Measurements from ENCODE around the gene STK35.

Gene STK35

DNA sequence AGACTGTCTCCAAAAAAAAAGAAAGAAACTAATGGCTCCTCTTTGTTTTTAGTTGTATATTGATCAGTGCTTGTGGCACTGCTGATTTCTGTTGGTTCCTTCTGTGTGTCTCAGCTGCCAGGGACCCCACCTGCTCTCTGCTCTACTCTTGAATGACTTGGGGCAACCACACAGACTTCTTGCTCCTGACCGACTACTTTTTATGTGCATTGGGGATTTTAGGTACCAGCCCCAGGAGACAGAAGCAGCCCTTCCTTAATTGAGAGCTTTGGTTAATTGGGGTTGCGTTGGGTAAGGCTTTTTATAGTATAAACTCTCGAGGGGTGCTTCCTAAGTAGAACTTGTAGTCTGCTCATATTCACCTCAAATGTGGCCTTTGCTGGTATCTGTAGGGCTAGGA is 6.9 kb downstream of the STK35 start:
- FAIRE-seq = no peak

DNA sequence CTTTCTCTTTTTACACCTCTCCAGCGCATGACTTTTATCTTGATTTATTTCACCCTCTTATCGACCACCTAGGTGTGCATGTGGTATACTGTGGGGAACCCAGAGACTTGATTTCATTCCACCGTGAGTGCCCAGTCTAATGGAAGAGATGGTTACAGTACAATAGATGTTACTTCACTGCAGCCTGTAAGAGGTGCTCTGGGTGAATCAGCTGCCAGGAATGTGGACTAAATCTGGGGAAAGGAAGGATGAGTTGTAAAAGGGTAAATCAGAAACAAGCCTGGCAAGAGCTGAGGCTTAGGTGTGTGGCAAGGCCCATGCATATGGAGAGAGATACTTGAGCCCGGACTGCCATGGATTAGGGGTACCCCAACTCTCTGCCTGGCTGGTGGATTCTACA is 7.4 kb downstream of the STK35 start:
- no peak for FAIRE-seq

DNA sequence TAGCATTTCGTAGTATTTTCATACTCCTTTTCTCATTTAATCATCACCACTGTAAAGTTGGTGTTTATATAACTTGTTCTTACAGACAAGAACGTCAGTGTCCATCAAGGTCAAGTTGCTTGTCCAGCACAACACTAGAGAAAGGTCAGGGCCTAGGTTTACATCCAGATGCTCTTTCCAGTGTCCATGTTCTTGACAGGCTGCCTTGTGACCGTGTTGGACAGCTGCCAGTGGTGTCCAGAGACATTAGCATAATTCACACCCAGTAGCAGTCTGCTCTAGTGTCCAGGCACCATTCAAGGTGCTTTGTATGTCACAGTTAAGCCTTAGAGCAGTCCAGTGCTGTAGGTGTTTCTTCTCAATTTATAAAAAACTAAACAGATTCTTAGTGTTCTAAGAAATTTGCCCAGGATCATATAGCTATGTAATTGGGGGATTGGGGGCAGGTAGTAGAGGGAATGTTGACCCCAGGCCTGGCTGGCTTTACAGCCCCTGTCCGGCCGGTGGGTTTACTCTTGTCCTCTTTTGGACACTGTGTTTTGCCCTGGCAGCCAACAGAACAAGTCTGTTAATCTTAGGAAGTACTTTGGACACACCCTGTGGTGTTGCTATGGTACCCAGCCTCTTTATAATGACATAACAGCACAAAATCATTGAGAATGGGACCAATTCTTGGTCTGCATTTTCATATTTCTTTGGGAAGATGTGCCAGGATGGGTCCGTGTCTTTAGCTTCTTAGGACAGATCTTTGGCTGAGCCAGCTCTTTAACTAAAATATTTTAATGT is 8.0 kb downstream of the STK35 start:
- no peak for FAIRE-seq

DNA sequence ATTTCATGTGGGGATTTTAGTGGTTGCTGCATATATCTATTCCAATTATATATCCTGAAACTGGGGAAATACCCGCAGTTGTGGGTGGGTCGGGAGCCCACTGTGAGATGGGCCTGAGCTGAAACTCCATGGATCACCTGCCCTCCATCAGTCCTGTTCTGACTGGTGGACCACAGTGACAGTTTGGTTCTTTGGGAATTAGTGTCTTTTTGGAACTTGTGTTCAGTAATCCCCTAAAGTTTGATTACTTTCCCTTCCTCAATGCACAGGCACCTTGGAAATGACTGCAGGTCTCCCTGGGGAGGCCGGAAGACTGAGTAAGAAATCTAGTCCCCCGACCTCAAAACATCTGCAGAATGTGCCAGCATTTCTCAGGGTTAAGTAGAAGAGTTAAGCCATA is 11.3 kb downstream of the STK35 start:
- FAIRE-seq = no peak

DNA sequence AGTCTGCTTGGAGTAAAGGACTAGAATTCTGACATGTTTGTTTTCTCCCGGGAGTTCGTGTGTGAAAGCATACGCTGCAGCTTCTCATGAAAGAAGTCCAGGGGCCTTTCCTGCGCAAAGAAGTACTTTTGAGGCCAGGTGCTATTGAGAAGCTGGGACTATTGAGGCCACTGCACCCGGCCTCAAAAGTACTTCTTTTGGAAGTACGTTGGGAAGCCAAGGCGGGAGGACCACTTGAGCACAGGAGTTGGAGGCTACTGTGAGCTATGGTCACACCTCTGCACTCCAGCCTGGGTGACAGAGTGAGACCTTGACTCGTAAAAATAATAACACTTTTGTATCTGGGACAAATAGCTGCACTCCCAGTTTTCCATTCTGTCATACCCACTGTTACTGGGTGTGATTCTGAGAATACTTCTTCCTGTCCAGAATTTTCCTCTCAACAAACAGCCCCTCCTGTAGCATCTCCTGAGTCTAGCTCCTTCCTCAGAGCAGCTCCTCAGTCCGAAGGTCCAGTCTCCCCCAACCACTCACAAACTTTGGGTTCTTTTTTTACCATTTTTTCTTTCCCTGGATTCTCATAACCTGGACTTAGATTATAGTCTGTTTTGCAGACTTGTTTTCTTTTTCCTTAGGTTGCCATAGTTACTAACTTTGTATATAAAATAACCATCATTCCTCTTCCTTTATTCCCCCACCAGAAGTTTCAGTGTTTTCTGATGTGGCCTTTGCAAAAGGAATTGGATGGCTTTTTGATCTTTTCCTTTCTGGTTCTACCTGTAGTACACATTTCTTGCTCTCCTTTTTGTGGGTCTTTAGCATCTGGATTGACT is 12.7 kb downstream of the STK35 start:
- FAIRE-seq = no peak

DNA sequence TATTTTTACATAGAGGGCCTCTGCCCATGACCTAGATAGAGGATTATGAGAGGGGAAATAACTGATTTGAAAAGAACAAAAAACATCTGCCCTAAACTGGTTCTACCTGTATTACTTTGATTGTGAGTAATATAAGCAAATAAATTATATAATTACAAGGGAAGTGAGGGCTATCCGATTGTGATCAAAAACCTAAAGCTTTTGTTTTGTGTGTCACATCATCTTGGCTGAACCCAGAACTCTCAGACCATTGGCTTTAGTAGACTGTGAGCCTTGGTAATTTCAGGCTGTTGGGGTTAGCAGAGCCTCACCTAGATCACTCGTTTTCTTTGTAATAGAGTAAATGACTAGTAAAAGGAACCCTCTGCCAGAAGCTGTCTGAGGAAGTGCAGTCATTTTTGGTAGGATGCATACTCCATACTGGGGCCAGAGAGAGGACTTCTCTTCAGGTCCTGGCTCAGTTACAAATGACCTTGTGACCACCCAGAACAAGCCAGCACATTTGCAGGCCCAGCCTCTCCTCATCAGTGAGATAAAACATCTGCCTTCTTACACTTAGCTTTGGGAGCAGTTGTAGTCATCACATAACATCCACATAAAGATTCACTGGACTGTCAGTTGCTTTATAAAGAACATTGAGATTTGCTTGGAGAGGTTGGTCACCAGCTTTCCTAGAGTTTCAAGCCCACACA is 13.5 kb downstream of the STK35 start:
- FAIRE-seq = no peak

DNA sequence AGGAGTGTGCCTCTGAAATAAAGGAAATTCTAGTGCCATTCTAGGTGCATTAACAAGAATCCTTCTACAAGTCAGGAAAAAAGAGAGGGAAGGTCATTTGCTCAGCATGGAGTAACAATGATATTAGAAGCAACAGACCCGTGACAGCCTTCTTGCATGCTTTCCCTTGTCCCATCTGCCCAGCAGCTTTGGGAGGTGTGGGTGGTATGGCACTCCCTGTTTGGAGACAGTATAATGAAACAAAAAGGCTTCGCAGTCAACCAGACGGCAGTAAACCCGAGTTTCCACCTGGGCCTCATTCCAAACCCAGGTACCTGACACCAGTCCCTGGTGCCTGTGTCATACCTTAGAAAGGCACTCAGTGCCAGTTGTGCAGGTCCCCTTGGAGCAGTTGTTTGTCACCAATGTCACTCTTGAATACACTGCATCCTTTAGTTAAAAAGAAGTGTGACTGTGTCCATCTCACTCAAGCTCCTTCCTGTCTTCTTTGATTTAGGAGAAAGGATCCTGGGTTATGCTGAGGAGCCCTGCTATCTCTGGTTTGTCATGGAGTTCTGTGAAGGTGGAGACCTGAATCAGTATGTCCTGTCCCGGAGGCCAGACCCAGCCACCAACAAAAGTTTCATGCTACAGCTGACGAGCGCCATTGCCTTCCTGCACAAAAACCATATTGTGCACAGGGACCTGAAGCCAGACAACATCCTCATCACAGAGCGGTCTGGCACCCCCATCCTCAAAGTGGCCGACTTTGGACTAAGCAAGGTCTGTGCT is 14.7 kb downstream of the STK35 start:
- FAIRE-seq = no peak

DNA sequence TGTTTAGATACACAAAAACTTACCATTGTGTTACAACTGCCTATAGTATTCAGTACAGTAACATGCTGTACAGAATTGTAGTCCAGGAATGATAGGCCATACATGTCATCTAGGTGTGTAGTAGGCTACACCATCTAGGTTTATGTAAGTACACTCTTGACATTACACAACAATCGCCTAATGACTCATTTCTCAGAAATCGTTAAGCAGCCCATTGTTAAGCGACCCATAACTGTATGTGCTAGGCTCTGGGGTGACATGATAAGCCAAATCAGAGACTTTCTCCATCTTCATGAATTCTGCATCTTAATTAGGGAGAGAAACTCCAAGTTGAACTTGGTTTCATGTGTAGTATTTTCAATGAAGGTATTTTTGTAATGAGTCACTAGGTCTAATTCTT is 17.2 kb downstream of the STK35 start:
- FAIRE-seq = no peak

DNA sequence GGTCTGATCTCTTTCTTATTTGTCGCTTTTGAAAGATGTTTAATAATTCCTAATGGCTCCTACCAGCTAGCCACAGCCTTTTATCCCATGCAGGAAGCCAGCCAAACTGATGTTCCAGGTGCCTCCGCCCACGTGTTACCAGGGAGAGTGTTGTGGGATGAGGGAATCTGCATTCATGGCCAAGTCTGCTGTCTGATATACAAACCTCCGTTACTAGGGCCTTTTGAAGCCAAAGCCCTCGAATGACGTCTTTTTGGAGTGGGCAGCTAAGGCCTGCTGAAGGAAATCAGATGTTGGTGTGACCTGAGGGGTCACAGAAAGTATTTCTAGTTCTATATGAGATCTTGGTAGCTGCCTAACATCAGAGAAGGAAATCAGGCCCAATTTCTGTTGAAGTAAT is 21.3 kb downstream of the STK35 start:
- FAIRE-seq = no peak

DNA sequence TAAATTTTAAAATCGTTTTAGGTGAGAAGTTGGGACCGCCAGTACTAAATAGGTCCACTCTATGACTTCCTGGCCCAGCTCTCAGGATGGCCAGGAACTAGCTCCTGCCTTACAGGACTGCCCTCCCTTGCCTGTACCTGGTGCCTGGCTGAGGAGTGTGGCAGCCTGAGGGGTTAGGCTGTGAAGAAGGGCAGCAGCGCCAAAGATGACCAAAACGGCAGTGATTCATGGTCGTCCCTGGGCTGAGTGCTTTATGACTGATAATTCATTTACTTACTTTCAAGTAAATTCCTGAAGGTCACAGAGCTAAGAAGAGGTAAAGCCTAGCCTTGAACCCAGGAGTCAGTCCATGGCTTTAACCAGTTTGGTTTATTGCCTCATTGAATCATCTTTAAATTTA is 22.1 kb downstream of the STK35 start:
- FAIRE-seq = no peak

DNA sequence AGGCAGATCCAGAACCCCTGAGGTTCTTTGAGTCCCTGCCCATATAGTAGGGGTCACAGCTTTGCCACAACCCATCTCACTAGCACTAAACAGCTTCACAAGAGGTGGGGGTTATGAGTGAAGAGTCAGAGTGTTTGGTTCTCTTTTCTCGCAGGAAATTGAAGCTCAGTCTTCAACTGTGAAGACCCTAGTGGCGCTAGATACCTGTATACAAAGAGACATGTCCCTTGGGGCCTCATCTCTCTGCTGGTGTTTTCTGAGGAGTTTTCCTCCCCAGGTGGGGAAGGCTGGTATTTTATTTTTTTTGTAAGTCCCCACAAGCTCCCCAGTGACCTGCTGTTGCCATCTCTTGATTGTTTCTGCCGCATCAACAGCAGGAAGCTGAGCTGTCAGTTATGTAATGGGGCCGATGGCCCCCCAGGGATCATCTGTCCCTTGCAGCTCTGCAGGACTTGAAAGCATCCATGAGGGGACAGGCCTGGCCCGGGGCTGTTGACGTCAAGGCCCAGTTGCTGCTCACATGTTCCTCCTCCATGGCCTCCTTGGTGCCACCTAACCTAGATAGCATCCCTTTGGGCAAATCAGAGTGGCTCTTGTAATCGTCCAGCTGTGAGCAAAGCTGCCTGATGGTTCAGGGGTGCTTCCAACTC is 23.1 kb downstream of the STK35 start:
- FAIRE-seq = no peak

DNA sequence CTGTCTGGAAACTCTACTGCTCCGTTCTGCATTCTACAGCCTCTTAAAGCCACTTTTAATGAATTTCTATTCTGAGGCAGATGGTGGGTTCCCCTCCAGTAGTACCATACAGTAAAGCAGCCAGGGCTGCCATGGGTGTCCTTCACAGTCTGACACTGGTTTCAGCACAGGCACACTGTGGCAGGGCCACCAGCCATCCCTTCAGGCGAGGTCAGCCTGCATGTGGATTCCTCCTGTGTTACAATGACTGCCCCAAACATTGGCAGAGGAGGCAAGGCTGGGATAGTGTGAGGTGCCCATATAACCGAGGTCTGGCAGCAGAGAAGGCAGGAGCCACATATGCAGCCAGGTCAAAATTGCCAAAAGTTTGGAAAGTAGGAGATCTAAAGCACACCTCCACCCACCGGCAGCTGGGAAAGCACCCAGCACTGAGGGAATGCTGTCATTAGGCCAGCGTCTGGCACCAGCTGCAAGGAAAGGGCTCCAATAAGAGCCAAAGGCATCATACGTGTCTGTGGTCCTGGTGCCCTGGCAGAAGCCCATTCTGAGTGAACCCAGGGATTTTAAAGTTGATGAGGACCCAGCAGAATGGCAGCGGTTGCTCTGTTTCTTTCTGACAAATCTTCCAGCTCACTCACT is 24.0 kb downstream of the STK35 start:
- FAIRE-seq = no peak

DNA sequence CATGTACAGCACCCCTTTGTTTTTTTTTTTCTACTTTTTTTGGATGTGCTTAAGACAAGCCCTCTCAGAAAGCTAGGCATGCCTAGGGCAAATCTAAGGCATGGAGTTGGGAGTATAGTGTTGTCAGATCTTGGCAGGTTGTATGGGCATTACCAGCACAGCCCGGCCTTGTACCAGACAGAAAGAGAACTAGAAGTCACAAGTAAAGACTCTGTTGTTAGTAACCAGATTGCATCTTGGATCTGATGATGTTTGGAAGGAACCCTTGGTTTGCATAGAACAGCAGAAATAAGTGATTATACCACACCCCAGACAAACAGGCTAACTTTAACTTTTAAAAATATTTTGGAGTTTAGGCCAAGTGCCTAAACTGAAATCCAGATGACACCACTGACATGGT is 25.6 kb downstream of the STK35 start:
- FAIRE-seq = no peak

DNA sequence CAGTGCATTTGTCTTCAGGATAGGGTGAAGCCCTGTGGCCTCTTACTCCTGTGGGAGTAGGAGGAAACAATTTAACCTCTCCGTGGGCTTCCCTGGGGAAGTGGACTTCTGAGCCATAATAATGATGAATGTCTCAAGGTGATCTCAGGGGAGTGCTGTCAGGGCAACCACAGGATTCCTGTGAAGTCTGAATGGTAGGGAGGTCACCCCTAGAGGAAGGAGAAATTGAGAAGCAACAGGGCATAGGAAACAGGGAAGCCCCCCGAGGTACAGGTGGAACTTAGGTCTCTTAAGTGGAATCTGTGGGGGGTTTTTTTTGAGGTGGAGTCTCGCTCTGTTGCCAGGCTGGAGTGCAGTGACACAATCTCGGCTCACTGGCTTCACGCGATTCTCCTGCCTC is 26.9 kb downstream of the STK35 start:
- FAIRE-seq = no peak

DNA sequence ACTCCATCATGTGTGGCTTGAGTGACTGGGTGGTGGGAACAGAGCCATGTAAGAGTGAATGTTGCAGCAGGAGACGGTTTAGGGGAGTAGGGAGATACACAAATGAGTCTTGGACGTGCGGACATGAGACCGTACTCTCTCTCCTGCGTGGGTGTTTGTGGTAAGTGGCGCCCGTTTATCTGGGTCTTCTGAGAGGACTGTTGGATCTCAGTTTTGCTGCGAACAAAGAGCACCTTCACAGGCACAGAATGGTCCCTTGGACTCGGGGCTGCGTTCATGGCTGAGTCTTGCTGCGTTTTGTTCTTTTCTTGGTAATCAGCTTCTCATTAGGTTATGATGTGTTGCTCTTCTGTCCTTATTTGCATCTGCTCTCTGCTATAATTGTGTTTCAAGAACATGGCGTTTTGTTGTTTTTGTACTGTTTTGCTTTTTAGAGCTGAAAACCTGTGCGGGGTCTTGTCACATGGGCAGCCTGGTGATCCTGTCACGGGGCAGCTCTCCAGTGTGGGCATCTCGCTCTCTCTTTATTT is 28.5 kb downstream of the STK35 start:
- FAIRE-seq = no peak

DNA sequence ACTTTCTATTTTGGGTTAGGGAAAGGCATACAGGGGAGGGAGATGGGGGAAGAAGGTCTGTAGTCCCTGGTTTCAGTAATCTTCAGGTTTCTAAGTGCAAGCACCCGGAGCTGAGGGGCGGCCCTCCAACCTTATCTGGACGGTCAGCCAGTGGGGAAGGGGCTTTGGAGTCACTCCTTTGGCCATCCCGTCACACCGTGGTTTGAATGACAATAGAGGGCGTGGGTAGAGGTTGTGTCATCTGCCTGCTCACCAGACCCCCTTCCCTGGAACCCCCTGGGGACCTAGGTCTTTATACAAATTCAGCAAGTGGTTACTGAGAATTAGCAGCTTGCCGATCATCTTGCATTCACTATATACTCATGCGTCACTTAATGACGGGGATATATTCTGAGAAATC is 29.1 kb downstream of the STK35 start:
- no peak for FAIRE-seq

DNA sequence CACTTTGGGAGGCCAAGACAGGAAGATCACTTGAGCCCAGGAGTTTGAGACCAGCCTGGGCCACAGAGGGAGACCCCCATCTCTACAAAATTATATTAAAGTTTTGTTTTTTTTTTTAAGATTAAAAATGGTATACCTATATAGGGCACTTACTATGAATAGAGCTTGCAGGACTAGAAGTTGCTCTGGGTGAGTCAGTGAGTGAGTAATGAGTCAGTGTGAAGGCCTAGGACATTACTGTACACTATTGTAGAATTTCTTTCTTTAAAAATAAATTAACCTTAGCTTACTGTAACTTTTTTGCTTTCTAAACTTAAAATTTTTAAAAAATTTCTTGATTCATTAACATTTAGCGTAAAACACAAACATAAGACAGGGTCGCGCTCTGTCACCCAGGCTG is 29.7 kb downstream of the STK35 start:
- FAIRE-seq = no peak

DNA sequence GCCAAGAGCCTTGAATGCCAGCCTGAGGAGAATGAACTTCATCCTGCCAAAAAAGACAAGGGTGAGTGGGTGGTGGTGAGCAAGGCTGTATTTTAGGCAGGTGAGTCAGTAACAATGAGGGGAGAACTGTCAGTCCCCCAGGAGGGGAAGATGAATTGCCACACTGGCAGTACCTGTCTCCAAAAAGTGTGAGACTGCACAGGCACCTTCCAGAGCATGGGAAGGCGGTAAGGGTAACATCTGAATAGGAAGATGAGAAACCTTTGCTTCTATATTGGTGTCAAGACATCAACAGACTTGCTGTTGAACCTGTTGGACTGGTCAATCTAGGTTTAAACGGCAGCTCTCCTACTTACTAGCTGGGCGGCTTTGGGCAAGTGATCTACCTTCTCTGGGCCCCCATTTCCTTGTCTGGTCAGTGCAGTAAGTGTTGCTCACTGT is 30.9 kb downstream of the STK35 start:
- no peak for FAIRE-seq

DNA sequence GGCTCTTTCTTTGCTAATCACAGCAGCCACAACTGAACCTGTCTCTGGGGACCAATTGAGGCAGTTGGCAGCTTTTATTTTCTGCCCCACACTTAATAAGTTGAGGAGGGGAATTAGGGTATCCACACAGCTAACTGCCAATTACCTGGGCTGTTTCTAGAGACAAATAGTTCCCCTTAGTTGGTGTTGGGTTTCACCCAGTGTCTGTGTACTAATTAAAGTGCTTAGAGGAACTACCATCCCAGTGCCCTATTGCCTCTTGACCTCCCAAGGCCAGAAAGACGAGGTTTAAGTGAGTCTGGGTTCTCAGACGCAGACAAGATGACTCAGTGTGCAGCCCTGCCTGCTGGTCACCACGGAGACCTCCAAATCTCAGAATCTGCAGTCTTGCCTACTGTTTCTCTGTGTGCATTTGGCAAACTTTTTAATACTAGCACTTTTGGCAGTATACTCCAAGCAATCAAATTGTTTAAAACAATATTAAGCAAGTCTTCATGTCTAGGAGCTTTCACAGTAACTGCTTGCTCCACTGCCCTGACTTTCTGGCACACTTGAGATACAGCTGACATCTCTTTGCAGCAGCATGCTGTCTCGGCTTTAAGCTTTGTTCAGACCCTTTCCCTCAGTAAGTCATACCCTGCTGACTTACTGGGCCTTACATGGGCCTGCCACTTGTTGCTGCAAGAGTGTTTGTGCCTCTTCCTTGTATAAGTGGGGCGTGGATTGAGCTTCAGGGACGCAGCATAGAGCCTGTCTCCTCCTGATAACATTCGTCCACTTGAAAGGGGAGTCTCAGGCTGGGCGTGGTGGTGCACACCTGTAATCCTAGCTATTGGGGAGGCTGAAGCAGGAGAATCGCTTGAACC is 31.9 kb downstream of the STK35 start:
- no peak for FAIRE-seq

DNA sequence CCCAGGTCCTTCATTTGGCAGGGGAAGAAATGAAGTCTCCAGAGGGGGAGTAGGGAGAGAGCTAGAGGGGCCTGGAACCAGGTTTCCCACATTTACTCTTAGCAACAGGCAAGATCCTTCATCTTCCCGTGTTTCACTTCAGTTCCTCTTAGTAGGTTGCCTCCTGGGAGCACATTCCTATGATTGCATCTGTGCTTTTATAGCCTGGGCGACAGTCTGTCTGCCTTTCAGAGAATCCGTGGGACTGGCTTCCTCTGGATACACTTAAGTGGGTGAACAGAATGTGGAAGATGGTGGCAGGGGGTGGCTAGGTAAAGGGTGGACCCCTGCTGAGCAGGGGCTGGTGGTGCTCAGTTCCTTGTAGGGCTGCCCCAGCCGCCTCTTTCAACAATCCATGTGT is 33.4 kb downstream of the STK35 start:
- FAIRE-seq = no peak

DNA sequence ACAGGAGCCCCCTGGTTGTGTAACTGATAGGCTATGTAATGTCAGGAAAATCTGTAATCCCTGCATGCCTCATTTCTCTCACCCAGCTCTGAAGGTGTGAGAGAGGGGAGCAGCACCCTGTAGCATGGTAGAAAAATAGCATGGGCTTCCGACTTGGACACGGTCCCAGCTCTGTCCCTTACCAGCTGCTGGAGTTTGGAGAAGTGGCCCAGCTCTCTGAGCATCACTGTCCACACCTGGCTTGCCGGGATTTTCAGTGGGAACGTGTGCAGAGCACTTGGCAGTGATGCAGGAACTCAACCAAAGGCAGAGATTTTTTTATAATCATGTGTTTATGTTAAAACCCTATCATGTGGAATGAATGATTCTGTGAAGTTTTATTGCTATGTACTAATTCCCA is 34.6 kb downstream of the STK35 start:
- FAIRE-seq = no peak

Data from G401.6 (cell line).